ENCODE results near the gene DSG2.

DSG2 gene

DNA sequence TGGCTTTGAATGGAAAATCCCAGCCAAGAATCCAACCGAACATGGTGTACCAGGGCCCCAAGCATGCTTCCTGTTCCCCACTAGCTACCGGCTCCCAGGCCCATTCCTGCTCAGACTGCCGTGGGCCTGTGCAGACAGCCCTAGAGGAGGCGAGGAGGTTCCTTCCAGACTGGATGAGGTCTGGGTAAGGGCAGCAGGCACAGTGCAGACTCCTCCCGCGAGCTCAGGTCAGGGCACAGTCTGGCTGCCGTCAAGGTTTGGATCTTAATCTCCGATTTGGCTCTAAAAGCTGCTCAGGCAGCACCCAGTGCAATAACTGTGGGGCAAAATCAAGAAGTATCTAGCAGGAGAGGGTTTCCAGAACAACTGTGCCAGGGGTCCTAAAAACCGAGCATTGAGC lies 74.4 kb downstream of the DSG2 start:
- H3K4me2 ChIP-seq (ENCODE audit: low read depth, low read length, poor library complexity, severe bottlenecking), result no peak overlapping the region
- no peak overlapping the region for H2AFZ ChIP-seq (ENCODE audit: low read depth, low read length, severe bottlenecking)
- no peaks in the 10 kb centered on the region for H4K20me1 ChIP-seq (ENCODE audit: low read depth, low read length)
- H3K36me3 ChIP-seq (ENCODE audit: low read length), result no peaks in the 10 kb centered on the region
- H3K27ac ChIP-seq (ENCODE audit: low read depth, low read length), result no peak overlapping the region
- H3K9me3 ChIP-seq (ENCODE audit: insufficient read depth, low read length), result no peaks in the 10 kb centered on the region
- H3K9ac ChIP-seq (ENCODE audit: low read length), result no peak overlapping the region
- H3K9me2 ChIP-seq (replicated peaks; ENCODE audit: insufficient read depth, low read length), result no peaks in the 10 kb centered on the region
- H3F3A ChIP-seq (ENCODE audit: insufficient read depth), result no peaks in the 10 kb centered on the region
- H3K27me3 ChIP-seq (ENCODE audit: low read length), result no peaks in the 10 kb centered on the region
- no peak overlapping the region for H3K4me3 ChIP-seq (ENCODE audit: insufficient read depth, low read length, poor library complexity, severe bottlenecking)
- H3K79me2 ChIP-seq (ENCODE audit: insufficient read depth, low read length), result no peaks in the 10 kb centered on the region
- TF ChIP-seq, protein P1, sequence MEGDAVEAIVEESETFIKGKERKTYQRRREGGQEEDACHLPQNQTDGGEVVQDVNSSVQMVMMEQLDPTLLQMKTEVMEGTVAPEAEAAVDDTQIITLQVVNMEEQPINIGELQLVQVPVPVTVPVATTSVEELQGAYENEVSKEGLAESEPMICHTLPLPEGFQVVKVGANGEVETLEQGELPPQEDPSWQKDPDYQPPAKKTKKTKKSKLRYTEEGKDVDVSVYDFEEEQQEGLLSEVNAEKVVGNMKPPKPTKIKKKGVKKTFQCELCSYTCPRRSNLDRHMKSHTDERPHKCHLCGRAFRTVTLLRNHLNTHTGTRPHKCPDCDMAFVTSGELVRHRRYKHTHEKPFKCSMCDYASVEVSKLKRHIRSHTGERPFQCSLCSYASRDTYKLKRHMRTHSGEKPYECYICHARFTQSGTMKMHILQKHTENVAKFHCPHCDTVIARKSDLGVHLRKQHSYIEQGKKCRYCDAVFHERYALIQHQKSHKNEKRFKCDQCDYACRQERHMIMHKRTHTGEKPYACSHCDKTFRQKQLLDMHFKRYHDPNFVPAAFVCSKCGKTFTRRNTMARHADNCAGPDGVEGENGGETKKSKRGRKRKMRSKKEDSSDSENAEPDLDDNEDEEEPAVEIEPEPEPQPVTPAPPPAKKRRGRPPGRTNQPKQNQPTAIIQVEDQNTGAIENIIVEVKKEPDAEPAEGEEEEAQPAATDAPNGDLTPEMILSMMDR (IDR thresholded peaks at IDR 0.05; ENCODE audit: insufficient read depth, low read length, poor library complexity, severe bottlenecking), result no peak
- TF ChIP-seq EZH2phosphoT487 (conservative IDR thresholded peaks at IDR 0.05; ENCODE audit: low read length), result no peak

DNA sequence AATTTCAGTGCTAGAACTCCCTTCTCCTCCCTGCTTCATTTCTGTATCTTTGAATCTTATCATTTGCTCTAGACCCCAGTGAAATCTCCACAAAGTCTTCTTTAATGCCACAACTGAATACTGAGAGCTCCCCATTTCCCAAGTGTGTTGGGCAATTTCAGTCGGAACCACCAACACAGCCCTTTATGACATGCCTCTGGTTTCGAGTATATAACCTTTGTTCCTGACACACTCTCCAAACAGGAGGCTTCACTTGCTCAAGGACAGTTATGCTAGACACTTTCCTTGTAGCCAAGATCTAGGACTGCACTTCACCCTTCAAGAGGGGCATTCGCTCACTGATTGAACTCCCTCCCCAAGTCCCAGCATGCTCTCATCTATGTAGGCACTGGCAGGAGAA lies 75.1 kb downstream of the DSG2 start:
- Histone ChIP-seq H3K4me2 (ENCODE audit: low read depth, low read length, poor library complexity, severe bottlenecking) (no peak overlapping the region), H3K9me3 (ENCODE audit: insufficient read depth, low read length) (no peaks in the 10 kb centered on the region), H3K9me2 (replicated peaks; ENCODE audit: insufficient read depth, low read length) (no peaks in the 10 kb centered on the region), H3K27ac (ENCODE audit: low read depth, low read length) (no peak overlapping the region), H4K20me1 (ENCODE audit: low read depth, low read length) (no peaks in the 10 kb centered on the region), H3K36me3 (ENCODE audit: low read length) (no peaks in the 10 kb centered on the region), H3K27me3 (ENCODE audit: low read length) (no peaks in the 10 kb centered on the region), H3K4me3 (ENCODE audit: insufficient read depth, low read length, poor library complexity, severe bottlenecking) (no peak overlapping the region), H2AFZ (ENCODE audit: low read depth, low read length, severe bottlenecking) (no peak overlapping the region), H3K9ac (ENCODE audit: low read length) (no peak overlapping the region), H3F3A (ENCODE audit: insufficient read depth) (no peaks in the 10 kb centered on the region), H3K79me2 (ENCODE audit: insufficient read depth, low read length) (no peaks in the 10 kb centered on the region)
- no peak for TF ChIP-seq EZH2phosphoT487 (conservative IDR thresholded peaks at IDR 0.05; ENCODE audit: low read length)
- TF ChIP-seq, protein P1 (IDR thresholded peaks at IDR 0.05; ENCODE audit: insufficient read depth, low read length, poor library complexity, severe bottlenecking), result no peak

DNA sequence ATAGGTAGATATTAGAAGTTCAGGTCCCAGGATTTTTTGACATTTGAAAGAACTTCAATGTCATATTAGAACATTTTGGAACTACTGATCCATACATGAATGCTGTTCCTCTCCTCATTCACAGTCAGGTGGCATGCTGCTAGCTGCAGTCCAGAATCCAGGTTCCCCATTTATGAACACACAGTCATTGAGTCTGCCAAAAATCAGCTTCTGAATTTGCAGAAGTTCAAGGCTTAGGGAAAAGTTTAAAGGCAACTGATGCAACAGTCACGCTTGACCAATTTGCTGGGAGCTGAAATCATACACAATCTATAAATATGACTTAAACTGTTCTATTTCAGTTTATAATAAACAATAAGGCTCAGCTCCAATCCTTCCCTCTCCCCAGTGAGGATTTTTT lies 76.4 kb downstream of the DSG2 start:
- Histone ChIP-seq H3K27me3 (ENCODE audit: low read length) (no peaks in the 10 kb centered on the region), H3K79me2 (ENCODE audit: insufficient read depth, low read length) (no peaks in the 10 kb centered on the region), H3K9me3 (ENCODE audit: insufficient read depth, low read length) (no peaks in the 10 kb centered on the region), H4K20me1 (ENCODE audit: low read depth, low read length) (no peaks in the 10 kb centered on the region), H3K36me3 (ENCODE audit: low read length) (no peaks in the 10 kb centered on the region), H3K9ac (ENCODE audit: low read length) (no peak overlapping the region), H3K27ac (ENCODE audit: low read depth, low read length) (no peak overlapping the region), H3K4me2 (ENCODE audit: low read depth, low read length, poor library complexity, severe bottlenecking) (no peak overlapping the region), H2AFZ (ENCODE audit: low read depth, low read length, severe bottlenecking) (no peak overlapping the region), H3F3A (ENCODE audit: insufficient read depth) (no peaks in the 10 kb centered on the region), H3K9me2 (replicated peaks; ENCODE audit: insufficient read depth, low read length) (no peaks in the 10 kb centered on the region), H3K4me3 (ENCODE audit: insufficient read depth, low read length, poor library complexity, severe bottlenecking) (no peak overlapping the region)
- TF ChIP-seq, protein P1 (IDR thresholded peaks at IDR 0.05; ENCODE audit: insufficient read depth, low read length, poor library complexity, severe bottlenecking), result no peak
- TF ChIP-seq EZH2phosphoT487 (conservative IDR thresholded peaks at IDR 0.05; ENCODE audit: low read length), result no peak
